Measurements from ENCODE around the gene HYAL1.
"Not testable (repeated sequence)": the region's sequence is repeated elsewhere in the genome, so short reads cannot be mapped to it uniquely, and the experiment has no call there.

The HYAL1 gene

DNA sequence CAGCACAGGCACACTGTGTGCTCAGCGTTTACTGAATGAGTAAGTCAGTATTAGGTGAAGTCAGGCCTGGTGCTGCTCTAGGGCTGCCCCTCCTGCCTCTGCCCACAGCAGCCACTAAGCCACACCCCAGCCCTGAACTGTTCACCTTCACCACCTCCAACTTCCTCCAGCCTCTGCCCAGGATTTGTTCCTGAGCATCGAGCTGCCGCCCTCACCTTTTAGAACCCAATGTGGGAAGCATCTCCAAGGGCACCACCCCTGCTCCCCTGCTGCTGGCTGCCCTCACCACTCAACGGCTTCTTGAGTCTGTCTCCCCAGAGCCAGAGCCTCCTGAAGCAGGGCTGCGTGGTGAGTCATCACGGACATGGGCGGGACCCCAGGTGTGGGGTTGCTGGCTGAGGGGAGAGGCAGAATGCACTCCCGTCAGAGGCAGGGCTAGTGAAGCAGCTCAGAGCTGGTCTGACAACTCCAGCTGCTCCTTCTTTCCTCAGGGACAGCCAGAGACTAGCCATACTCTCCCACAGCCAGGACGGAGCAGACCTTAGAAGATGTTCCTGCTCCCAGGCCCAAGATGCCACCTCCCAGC is 13.4 kb upstream of the HYAL1 start:
- DNase-seq = no peak

DNA sequence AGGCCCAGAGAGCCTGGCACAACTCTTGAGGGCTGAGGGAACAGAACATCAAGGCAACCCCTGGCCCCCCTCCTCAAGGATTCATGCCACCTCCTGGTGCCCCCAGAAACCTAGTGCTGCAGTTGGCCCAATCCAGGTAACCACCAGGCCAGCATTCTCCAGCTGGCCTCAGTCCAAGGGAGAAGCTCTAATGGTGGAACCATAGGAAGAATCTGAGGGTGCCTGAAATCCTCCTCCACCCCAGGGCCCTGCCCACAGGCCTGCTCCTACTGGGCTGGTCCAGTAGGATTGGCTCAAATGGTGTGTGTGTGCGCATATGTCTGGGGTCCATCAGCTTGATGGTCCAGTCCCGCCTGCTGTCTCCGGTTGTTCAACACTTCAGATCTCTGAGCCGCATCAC is 11.4 kb upstream of the HYAL1 start:
- DNase-seq = no peak

DNA sequence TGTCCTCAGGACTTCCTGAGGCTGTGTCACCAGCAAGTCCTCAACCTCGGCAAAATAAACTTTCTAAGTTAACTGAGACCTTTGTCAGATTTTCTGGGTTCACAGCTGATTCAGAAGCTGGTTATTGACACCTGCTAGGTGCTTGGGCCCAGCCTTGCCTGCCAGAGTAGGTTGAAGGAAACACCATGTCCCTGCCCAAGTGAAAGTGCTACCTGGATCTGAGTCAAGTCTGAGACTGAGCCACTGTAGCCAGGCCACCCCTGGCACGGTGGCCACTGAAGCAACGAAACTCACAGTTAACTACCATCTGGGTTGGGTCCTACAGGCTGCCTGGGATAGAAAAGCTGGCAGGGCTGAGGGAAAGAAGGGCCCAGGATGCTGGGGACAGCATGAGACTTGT is 11.0 kb upstream of the HYAL1 start:
- DNase-seq = no peak

DNA sequence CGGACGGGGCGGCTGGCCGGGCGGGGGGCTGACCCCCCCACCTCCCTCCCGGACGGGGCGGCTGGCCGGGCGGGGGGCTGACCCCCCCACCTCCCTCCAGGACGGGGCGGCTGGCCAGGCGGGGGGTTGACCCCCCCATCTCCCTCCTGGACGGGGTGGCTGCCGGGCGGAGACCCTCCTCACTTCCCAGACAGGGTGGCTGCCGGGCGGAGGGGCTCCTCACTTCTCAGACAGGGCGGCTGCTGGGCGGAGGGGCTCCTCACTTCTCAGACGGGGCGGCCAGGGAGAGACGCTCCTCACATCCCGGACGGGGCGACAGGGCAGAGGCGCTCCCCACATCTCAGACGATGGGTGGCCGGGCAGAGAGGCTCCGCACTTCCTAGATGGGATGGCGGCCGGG is 8.7 kb upstream of the HYAL1 start:
- not testable (repeated sequence) for DNase-seq

DNA sequence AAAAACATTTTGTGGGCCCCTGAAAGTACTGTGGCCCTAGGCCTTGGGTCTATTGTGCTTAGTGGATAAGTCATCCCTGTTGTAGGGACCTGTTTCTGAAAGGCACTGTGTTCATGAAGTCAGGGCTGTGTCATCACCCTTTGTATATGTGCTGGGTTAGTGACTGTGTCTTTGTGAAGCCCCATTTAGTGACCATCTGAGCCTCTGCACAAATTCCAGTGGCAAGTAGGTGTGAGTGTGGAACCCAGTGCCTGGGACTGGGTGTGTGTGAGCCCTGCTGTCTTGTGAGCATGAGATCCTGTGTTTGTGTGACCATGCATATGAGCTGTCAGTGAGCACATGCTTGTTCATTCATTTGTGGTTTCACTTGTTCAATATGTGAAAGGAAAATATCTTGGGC is 1.2 kb upstream of the HYAL1 start:
- DNase-seq = no peak

DNA sequence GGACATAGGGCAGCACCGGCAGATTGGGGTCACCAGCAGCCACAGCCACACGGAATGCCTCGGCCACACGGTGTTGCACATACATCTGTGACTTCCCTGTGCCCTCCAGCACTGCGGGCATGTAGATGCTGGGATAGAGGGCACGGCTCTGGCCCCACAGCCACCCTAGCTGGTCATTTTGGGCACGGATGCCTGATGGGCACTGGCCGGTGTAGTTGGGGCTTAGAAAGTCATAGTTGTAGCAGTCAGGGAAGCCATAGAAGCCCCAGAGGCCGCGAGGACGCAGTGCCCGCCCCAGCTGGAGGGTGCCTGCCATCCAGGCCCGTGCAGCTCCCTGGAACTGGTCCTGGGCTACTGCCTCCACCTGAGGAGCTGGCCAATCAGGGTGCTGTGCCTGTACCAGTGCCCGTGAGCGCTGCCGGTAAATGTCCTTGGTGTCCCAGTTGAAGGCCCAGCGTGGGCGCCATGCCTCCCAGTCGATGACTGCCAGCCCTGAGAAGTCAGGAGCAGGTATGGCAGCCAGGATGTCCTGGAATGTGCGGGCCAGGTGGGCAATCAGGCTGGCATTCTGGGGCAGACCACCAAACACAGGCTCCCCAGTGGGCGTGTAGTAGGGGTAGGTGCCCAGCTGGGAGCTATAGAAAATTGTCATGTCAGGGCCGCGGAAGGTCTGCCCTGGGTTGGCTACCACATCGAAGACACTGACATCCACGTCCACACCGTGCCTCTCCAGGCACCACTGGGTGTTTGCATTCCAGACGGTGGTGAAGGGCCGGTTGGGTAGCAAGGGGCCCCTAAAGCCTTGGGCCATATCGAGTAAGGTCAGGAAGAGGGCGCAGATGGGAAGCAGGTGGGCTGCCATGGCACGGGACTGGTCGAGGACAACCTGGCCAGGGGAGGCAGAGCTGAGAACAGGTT is 1.0 kb downstream of the HYAL1 start:
- DNase-seq = no peak

DNA sequence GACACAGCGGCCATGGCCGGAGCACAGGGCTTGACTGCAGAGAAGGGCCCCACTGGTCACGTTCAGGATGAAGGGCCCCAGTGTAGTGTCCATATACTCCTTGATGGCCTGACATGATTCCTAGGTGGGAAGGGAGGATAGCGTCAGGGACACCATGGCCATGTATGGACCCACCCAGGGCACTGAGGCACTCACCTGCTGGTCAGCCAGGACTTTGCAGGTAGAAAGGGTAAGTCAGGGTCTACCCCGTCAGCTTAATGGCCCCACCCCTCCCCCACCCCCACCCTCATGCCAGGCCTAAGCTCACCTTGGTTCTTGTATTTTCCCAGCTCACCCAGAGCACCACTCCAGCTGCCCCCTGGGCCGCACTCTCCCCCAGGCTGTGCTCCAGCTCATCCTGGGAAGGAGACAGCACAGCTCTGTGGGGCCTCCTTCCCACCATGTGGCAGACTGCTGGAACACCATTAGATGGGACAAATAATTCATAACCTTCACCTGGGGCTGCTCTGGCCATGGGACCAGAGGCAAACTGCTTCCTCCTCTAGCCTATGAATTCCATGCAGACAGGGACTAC is 2.6 kb downstream of the HYAL1 start:
- DNase-seq = no peak

DNA sequence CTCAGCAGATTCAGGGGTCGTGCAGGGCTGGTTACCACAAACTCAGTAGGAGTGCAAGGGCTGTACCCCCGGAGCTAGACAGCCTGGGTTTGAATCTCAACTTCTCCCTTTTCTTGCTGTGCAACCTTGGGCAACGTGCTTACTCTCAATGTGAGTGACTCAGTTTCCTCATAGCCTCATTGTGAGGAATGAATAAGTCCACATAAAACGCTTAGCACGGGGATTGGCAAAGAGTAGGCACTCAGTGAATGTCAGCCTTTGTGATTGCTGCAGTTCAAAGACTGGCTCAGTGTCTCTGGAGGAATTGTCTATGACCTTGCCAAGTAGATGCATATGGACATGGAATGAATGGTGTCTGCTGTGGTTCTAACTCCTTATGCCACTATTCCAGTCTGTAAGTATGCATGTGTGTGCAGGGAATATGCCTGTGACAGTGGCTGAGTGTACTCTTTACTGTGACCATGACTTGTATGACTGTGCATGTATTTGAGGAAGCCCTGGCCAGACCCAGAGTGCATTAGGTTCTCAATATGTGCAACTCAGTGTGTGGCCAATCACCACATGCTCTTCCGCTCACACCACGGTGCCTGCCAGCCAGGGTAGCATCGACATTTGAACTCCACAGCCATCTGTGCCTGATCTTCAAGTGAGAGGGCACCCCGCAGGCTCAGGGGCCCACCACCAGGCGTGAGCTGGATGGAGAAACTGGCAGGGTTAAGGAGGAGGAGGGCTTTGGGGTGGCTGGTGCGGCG is 3.3 kb downstream of the HYAL1 start:
- DNase-seq = no peak

DNA sequence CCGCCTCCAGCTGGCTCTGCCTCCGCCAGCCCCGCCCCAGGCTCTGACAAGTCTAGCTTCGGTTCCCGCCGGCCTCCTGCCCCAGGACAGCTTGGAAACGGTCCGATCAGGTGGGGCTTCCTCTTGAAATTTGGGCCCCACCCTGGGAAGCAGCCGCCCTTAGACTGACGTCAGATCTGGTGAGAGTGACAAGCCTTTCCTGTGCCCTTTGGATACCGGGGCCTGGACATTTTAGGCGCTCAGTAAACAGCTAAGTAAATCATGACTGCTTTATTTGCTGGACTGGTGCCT is 3.8 kb downstream of the HYAL1 start:
- no peak for DNase-seq

DNA sequence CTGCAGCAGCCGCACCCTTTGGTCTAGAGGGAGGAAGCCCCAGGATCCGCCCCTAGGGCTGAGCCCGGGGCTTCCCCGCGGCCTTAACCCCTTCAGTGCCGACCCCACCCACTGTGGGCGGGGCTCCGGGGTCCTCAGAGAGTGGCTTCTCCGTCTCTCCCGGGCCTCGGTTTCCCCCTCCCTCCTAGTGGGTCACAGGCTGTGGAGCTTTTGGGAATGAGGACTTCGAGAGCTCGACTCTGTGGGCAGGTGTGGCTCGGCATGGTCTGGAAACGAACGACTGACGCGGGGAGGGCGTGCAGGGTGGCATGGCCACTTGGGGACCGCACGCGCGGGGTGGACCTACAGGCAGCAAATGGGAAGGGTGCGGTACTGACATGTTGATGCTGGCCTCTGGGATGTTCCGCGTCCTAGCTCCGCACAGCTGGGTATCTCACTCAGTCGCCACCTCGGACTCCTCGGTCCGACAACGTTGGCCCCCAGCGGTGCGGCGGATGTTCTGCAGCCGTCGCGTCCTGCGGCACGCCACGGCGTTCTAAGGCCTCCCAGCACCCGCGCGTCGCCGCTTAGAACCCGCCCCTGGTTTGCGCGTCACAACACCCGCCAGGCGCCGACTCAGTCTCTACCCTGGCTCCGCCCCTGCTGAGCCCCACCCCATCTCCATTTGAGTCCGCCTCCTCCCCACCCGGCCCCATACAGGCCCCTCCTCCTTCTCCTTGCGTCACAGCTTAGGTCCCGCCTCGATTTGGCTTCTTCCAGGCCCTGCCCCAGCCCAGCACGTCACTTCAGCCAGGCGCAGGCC is 4.3 kb downstream of the HYAL1 start, which contains the start of the genes HYAL3 and NAA80:
TSS of gene HYAL3 (minus strand) at position 570 of the 802 bp plus-strand sequence. CDS start 3,803 bp downstream, outside the sequence.
TSS of gene NAA80 (minus strand) at position 570 of the 802 bp plus-strand sequence. CDS start 1,942 bp downstream, outside the sequence.
- DNase-seq = peak; percentile 96

DNA sequence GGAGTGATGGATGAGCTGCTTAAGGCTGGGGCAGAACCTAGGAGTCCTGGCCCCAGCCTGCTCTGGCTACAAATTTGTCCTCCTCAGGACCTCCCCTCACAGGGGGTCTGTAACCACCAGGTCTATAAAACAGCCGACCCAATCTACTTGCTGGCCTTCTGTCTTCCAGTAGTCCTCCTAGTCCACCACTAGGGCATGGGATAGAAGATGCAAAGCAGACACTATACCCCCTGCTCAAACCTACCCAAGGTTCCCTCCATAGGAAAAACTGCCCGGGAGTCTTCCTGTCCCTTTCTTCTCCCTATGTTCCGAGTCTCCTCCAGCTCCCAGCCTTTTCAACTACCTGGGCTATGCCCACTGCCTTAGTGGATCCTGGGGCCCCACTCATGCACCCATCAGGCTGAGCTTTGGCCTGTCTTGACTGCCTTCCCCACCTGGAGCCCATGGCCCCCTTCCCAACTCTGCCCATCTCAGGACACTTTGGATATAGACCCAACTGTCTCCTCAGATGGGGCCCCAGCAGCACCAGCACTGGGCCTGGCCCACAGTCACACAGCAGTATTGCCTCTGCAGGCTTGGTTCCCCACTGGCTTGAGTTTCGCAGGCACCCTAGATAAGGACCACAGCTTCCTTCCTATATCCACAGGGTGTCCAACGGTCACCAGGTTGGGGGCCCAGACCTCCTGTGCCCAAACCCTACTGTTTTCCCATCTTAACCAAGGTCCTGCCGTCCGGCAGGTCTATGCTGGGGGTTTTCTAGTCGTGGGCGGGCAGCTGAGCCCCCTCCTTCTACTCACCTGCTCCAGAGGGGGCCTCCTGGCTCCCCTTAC is 5.3 kb downstream of the HYAL1 start:
- DNase-seq = no peak

DNA sequence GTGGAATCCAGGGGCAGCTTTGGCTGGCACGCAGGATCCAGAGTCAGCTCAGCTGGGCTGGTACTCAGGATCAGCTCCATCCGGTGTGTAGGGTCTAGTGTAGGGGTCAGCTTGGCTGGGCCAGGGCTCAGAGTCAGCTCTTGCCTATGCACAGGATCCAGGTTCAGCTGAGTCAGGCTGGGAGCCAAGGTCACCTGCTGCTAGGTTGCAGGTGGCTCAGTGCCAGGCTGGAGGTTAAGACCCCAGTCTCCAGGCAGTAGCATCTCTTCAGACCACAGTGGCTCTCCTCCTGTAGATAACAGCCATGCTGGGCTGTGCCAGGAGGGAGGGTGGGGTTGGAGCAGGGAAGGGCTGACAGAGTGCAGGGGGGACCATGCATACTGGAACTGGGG is 6.0 kb downstream of the HYAL1 start:
- DNase-seq = no peak

DNA sequence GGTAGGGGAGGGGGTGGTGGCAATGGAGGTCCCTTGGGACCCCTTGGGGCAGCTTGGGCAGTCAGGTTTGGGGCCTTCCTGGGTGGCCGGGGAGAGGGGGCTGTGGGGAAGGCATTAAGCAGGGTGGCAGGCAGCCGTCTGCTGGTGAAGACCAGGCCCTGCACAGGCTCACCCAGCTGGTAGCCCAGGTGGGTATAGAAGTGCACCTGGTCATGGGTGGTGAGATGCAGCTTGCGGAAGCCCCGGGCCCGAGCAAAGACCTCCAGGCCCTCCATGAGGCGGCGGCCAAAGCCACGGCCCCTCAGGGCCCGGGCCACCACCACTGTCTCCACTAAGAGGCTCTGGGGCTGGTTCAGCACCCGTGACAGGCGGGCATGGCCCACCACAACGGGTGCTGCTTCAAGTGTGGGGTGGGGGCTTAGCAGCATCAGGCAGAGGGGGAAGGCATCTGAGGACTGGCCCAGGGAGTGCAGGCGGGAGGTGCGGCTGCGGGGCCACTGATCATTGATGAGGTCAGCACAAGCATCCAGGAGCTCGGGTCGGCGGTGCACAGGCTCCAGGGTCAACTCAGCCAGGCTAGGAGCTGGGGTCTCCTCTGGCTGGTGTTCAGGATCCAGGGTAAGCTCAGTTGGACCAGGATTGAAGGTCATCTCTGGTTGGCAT is 6.5 kb downstream of the HYAL1 start:
- no peak for DNase-seq

DNA sequence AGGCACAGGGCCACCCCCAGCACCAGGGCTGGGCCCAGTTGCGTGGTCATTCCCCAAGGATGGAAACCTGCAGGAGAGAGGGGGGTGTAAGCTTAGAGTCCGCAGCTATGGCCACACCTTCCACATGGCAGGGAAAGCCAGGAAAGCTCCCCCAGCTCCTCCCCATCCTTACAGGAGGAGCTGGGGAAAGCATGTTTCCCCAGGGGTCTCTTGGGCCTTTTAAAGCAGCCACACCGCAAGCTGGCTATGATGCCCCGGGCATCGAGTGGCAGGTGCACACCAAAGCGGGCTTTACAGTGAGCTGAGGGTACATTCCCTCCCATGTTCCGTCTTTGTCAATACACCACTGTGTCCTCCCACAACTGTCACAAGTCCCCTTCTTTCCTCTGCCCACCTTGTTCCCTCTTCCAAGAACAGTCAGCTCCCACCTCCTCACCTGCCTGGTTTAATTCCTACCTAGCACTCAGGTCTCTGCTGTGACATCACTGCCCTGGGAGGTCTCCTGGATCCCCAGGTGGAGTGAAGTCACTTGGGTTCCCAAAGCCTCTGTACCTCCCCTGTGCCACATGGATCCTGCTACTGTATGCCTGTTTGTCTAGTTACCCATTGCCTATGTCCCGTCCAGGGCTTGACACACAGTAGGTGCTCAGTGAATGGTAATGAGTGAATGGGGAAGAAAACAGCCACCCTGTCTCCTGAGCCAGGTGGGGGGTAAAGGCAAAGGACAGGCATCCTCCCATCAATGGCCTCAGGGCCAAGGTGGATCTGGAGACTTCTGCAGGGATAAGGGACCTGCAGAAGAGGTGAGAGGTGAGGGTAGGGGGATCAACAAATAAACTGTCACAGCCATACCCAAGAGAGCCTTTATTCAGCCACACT is 7.6 kb downstream of the HYAL1 start:
- no peak for DNase-seq

DNA sequence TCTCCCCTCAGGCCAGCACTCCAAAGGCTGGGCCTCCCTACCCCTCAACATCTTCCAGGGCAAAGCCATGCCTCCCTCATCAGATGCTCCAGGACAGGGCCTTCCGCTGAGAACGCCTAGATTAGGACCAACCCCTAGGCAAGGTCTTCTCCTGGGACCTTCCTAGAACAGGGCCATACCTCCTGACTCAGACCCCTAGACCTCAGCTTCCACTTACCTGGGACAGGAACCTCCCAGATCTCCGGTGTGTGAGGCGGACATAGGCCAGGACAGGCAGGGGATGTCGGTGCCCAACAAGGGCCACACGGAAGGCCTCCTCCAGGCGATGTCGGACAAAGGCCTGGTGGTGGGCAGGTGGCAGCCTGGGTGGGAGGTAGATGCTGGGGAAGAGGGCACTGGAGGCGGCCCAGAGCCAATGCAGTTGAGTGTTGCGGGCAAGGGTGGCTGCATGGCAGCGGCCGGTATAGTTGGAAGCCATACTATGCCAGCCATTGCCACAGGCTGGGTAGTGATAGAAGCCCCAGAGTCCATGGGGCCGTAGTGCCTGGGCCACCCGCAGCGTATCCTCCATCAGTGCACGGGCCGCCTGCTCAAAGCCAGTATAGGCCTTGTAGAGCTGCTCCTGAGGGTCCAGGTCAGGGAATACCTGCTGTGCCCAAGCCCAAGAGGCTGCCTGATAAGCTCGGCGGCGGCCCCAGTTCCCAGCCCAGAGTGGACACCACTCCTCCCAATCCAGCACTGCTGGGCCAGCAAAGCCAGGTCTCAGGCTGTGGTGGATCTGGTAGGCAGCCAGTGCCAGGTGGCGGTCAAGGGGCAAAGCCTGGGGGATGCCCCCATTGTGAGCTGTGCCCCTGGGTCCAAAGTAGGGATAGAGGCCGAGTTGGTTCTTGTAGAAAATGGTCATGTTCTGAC is 8.6 kb downstream of the HYAL1 start:
- DNase-seq = no peak

DNA sequence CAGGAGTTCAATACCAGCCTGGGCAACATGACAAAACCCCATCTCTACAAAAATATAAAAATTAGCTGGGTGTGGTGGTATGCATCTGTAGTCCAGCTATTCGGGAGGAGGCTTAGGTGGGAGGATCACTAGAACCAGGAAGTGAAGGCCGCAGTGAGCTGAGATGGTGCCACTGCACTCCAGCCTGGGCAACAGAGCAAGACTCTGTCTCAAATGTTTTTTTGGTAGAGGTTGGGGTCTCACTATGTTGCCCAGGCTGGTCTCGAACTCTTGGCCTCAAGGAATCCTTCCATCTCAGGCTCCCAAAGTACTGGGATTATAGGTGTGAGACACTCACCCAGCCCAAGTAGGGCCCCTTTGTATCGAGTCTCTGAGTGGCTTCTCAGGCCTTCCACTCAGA is 9.3 kb downstream of the HYAL1 start:
- DNase-seq = no peak

DNA sequence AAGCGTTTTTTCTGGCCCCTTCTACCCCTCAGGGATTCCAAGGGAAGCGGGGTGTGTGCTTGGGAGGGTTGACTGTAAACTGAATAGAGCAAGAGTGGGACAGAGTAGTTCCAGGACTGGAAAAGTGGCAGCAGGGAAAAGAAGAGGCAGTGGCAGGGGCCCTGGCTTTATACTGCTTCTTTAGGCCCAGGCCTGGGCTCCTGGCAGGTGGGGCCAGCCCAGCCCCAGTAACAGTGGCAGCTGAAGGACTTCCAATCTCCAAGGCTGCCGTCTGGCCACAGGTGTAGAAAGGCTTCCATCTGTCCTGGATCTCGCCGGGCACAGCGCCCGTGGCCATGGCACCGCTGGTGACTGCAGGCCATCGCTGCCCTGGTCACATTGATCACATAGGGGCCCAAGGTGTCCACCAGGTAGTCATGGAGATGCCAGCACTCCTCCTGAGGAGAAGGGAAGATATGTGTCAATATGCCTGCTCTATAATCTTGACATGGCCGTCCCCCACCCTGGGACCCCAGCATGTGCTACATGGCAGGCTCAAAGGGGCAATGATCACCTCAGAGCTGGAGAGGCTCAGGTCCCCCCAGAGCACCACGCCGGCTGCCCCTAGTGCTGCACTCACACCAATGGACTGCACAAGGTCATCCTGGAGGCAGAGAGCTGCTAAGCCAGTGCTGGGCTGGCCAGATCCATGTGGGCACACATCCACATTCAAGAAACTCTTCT is 10.1 kb downstream of the HYAL1 start:
- DNase-seq = no peak
